Umbilical cord (tissue), 2 donors: ENCODE results near the gene GARNL3. TPM values are rescaled to one million over a fixed set of nuclear protein-coding genes. Genes with fewer than 3 reads are reported as not detected.

ENCODE experiments used
- DNase-seq: peaks from one replicate; pipeline ENCODE4 v3.0.0-alpha.2; 2015; ENCODE audit warnings: low spot score
- total RNA-seq: library from RNA; depleted of rRNA; stranded (reverse); fragments of >200 nt; gene quantifications from one replicate; pipeline ENCODE4 v1.2.3, GENCODE V29; 2014; ENCODE audit warnings: low replicate concordance; ENCODE audit not compliant: insufficient read depth

GARNL3 gene
- total RNA-seq, 1 donor from 2014 or later = 34.4 TPM

DNA sequence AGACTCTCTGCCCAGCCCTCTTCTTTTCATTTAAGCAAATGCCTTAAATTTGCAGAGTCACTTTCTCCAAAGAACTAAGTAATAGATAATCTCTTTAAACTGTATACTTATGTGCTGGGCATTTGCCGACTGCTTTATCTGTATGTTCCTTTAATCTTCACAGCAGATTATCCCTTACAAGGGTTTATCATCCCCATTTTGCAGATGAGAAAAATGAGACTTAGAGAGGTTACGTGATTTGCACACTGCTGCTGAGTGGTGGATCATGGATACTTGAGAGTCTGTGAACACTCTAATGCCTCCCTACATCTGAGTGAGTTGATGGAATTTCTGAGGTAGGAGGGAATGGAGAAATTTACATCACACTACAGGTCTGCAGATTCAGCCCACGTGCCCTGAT lies 163.8 kb downstream of the GARNL3 start:
- DNase-seq = no peak

DNA sequence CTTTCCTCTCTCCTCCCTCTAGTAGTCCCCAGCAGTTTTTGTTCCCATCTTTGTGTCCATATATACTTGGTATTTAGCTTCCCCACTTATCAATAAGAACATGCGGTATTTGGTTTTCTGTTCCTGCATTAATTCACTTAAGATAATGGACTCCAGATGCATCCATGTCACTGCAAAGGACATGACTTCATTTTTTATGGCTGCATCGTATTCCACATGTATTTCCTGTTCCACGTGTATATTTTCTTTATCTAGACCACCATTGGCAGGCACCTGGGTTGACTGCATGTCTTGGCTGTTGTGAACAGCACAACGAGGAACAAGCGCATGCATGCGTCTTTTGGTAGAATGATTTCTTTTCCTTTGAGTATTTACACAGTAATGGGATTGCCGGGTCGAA lies 165.8 kb downstream of the GARNL3 start:
- DNase-seq = no peak

DNA sequence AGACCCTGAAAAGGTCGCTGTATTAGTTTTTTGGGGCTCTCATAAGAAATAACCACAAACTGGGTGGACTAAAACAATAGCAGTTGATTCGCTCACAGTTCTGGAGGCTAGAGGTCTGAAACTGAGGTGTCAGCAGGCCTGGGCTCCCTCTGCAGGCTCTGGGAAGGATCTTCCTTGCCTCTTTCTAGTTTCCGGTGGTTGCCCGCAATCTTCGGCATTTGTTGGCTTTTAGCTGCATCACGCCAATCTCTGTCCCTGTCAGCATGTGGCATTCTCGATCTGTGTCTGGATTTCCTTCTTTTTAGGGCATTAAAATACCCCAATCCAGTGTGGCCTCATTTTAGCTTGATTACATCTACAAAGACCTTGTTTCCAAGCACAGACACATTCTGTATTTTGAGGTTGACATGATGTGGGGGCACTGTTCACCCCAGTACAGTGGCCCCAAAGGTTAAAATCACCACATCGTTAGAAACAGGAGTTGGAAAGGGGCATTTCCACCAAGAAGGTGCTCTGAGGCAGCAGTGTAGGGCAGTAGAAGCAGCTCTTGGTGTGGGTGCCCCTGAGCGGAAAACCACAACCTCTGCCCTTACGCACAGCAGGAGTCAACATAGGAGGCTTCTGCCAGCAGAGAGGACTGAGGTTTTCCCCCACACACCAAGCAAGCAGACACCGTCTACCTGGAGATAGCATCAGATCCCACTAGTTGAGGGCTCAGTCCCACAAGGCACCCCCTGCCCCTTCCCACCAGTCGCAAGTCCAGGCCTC lies 173.1 kb downstream of the GARNL3 start:
- DNase-seq = no peak

DNA sequence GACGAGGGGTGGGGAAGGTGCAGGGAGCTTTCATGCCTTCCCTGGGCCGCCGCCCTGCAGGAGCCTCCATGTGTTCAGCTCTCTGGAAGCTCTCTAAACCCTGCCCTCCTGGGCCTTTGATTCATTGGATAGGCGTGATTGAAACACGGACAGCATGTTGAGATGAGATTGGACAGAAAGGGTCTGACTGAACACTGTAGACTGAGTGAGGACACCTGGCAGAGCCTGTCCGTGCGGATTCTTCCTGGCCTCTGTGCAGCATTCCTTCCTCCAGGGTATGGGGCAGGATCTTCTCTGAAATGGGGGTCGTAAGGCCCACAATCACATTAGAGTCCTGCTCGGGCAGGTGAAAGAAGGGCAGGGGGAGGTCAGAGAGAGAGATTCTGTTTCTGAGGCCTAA lies 173.8 kb downstream of the GARNL3 start:
- DNase-seq = peak; percentile 40

Other genes with a start within 250 kb of the GARNL3 start
- 14.7 TPM for gene ANGPTL2, start 142.1 kb upstream of the GARNL3 start, total RNA-seq
- gene SLC2A8, start 132.4 kb downstream of the GARNL3 start, total RNA-seq = 19.3 TPM
- 15.2 TPM for gene ZNF79, start 159.6 kb downstream of the GARNL3 start, total RNA-seq
- gene RPL12, start 186.6 kb downstream of the GARNL3 start, total RNA-seq = 1,065 TPM
- gene LRSAM1, start 186.7 kb downstream of the GARNL3 start, total RNA-seq = 19.5 TPM